NCI-H187 (cell line): ENCODE results near the gene CTDSP2.
"Not testable (repeated sequence)": the region's sequence is repeated elsewhere in the genome, so short reads cannot be mapped to it uniquely, and the experiment has no call there.

Source experiments
- DNase-seq, 2 experiments: peaks; one replicate each; lab custom pipeline; 2025; lab: John Stamatoyannopoulos, UW

Gene CTDSP2

GRCh38 chr12:57781801-57782200 lies 64.7 kb downstream of the CTDSP2 start:
- no peak for DNase-seq

- no peak for DNase-seq
Measured at GRCh38 chr12:57781244-57781643, 65.3 kb downstream of the CTDSP2 start.

- DNase-seq = no peak
Measured at GRCh38 chr12:57780284-57780897, 66.1 kb downstream of the CTDSP2 start.

- DNase-seq = no peak
Measured at GRCh38 chr12:57779736-57780135, 66.8 kb downstream of the CTDSP2 start.

- DNase-seq = no peak
Measured at GRCh38 chr12:57777911-57778310, 68.6 kb downstream of the CTDSP2 start.

GRCh38 chr12:57777367-57777766 lies 69.2 kb downstream of the CTDSP2 start:
- DNase-seq = no peak

GRCh38 chr12:57776247-57776587 lies 70.3 kb downstream of the CTDSP2 start:
- DNase-seq = no peak

GRCh38 chr12:57775563-57776246 lies 70.8 kb downstream of the CTDSP2 start:
- DNase-seq = no peak

GRCh38 chr12:57775044-57775443 lies 71.5 kb downstream of the CTDSP2 start:
- DNase-seq = no peak

GRCh38 chr12:57774634-57775033 lies 71.9 kb downstream of the CTDSP2 start:
- not testable (repeated sequence) for DNase-seq

GRCh38 chr12:57772429-57773322 lies 73.9 kb downstream of the CTDSP2 start, which contains the start of gene EEF1AKMT3:
Gene EEF1AKMT3 (plus strand): TSS chr12:57772614. CDS start chr12:57772725, 111 bp downstream.
- no peak for DNase-seq

GRCh38 chr12:57771873-57772428 lies 74.6 kb downstream of the CTDSP2 start, which contains the start of gene METTL1:
Gene METTL1 (minus strand): TSS chr12:57772105. CDS start chr12:57772083, 22 bp downstream.
- peak; percentile 92 to 95 for DNase-seq

- DNase-seq = peak in 1 of 2 experiments; percentile 86
Measured at GRCh38 chr12:57771236-57771872, 75.2 kb downstream of the CTDSP2 start.

- DNase-seq = no peak
Measured at GRCh38 chr12:57770734-57771133, 75.8 kb downstream of the CTDSP2 start.
